22Rv1 (cell line): Measurements from ENCODE around the gene LCA5L.

Experiments
- ZFX ChIP-seq: fragments of 450-650 bp; IDR thresholded peaks from 2 replicates; pipeline ENCODE4 v1.6.1; 2017; ENCODE audit warnings: antibody characterized with exemption, borderline replicate concordance
- TF ChIP-seq, protein P1 (sequence below): fragments of 450-650 bp; IDR thresholded peaks from 2 replicates; pipeline ENCODE4 v1.5.1; 2017; ENCODE audit warnings: mild to moderate bottlenecking

DNA sequence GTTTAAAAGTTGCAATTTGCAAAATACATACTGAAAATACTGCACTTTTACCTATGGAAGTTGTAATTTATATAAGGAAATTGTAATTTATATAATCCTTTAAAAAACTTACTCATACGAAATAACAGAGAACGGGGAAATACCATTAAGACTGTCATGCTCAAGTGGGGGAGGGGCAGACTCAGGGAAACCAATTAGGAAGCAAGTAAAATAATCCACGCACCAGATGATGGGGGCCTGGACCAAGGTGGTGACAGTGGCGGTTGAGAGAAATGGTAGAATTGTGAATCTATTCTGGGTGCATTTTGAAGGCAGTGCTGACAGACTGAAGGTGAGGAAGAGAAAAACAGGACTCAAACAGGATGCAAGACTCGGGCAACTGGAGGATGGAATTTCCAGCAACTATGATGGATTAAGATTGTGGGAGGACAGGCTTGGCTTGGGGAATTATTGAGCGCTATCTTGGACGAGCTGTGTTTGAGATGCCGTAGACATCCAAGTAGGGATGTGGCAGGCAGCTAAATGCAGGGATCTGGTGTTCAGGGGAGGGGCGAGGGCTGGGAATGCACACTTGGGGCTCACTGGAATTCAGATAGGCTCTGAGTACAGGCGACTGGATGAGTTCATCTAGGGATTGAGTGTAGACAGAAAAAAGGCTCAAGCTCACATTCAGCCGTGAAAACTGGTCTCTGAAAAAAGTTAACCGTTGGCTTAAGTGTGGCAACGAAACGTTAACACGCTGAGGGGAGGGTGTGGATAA lies 977 bp downstream of the LCA5L start:
- TF ChIP-seq, protein P1, sequence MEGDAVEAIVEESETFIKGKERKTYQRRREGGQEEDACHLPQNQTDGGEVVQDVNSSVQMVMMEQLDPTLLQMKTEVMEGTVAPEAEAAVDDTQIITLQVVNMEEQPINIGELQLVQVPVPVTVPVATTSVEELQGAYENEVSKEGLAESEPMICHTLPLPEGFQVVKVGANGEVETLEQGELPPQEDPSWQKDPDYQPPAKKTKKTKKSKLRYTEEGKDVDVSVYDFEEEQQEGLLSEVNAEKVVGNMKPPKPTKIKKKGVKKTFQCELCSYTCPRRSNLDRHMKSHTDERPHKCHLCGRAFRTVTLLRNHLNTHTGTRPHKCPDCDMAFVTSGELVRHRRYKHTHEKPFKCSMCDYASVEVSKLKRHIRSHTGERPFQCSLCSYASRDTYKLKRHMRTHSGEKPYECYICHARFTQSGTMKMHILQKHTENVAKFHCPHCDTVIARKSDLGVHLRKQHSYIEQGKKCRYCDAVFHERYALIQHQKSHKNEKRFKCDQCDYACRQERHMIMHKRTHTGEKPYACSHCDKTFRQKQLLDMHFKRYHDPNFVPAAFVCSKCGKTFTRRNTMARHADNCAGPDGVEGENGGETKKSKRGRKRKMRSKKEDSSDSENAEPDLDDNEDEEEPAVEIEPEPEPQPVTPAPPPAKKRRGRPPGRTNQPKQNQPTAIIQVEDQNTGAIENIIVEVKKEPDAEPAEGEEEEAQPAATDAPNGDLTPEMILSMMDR = no peak
- no peak for TF ChIP-seq ZFX
